Suprapubic skin (tissue), 4 donors: Measurements from ENCODE around the gene FBXO46. TPM values are rescaled to one million over a fixed set of nuclear protein-coding genes. Genes with fewer than 3 reads are reported as not detected.

Experiments
- DNase-seq, 2 donors: peaks; one replicate each; pipeline ENCODE4 v3.0.0-alpha.2; 2019; ENCODE audit warnings: low spot score in 2 of 2
- H3K27ac ChIP-seq: fragments of 200-600 bp; sonication (generic); one replicate; pipeline ENCODE4 v1.5.1; 2019
- H3K27me3 ChIP-seq: fragments of 200-600 bp; sonication (generic); one replicate; pipeline ENCODE4 v1.5.1; 2019
- H3K36me3 ChIP-seq: fragments of 200-600 bp; sonication (generic); one replicate; pipeline ENCODE4 v1.5.1; 2019
- H3K4me1 ChIP-seq: fragments of 200-600 bp; sonication (generic); one replicate; pipeline ENCODE4 v1.5.1; 2019
- H3K4me3 ChIP-seq: fragments of 200-600 bp; sonication (generic); one replicate; pipeline ENCODE4 v1.5.1; 2019; ENCODE audit warnings: mild to moderate bottlenecking
- H3K9me3 ChIP-seq: fragments of 200-600 bp; sonication (generic); one replicate; pipeline ENCODE4 v1.5.1; 2019
- EP300 ChIP-seq: sonication (generic); formaldehyde crosslinking; IDR thresholded peaks from one replicate; pipeline ENCODE4 v1.6.1; 2017; ENCODE audit warnings: antibody characterized with exemption
- POLR2A ChIP-seq, 2 donors: fragments of 450-650 bp; IDR thresholded peaks; one replicate each; pipeline ENCODE4 v1.6.1; 2017; ENCODE audit warnings: antibody characterized with exemption in 2 of 2, mild to moderate bottlenecking in 2 of 2, moderate library complexity in 2 of 2
- POLR2AphosphoS5 ChIP-seq, 3 donors: sonication (generic); formaldehyde crosslinking; IDR thresholded peaks; one replicate each; pipeline ENCODE4 v1.6.1; 2017; ENCODE audit warnings: antibody characterized with exemption in 3 of 3
- WGBS: methylation state at CpG from one replicate; pipeline ENCODE4 v1.1.5; 2018; 5-methylcytosine and 5-hydroxymethylcytosine counted together
- total RNA-seq, 4 donors: library from RNA; depleted of rRNA; stranded (reverse); fragments of >200 nt; gene quantifications; one replicate each; pipeline ENCODE4 v1.1.0, GENCODE V29; 2016
- TF ChIP-seq, protein P1 (sequence below), 2 donors: fragments of 200-600 bp in 1 of 2; fragments of 450-650 bp in 1 of 2; sonication (generic) in 1 of 2; IDR thresholded peaks; one replicate each; pipeline ENCODE4 v1.5.1; 2016 to 2019; ENCODE audit warnings: antibody characterized with exemption in 2 of 2, mild to moderate bottlenecking in 1 of 2, moderate library complexity in 1 of 2

Gene FBXO46
- total RNA-seq, 4 donors from 2014 or later = 13.5 to 24.1 (median 15.7) TPM

DNA sequence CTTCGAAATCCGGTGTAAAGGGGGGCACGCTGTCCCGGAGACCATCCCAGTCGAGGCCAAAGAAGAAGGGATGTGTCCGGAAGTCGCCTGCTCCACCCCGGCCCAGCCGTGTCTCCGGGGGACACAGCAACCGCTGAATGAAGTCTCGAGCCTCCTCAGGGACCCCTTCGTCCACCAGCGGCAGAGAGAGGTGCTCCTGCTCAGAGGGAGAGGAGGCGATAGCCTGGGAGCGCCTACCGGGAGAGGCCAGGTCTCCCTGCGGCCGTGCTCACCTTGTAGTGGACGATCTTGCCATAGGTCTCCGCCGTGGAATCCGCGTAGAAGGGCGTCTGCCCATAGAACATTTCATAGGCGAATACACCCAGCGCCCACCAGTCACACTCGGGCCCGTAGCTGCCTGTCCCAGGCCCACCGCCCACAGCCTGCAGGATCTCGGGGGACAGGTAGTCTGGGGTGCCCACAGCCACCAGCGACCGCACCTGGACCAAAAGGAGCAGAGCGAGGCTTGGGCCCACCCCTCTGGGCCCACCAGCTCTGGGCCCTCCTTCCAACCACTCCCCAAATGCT, 46.8 kb upstream of the FBXO46 start:
- Histone ChIP-seq H3K36me3 (peaks cover 21% of the 10 kb centered on the region), H3K4me1 (peaks cover 39% of the 10 kb centered on the region), H3K27ac (no peak overlapping the region), H3K27me3 (no peaks in the 10 kb centered on the region), H3K4me3 (no peak overlapping the region), H3K9me3 (no peaks in the 10 kb centered on the region)
- 93% methylated on average over 24 of the region's 34 CpGs for WGBS
- no peak for DNase-seq
- no peak for TF ChIP-seq POLR2A (IDR thresholded peaks at IDR 0.05)
- TF ChIP-seq EP300 = no peak
- no peak for TF ChIP-seq POLR2AphosphoS5 (IDR thresholded peaks at IDR 0.05)
- TF ChIP-seq, protein P1, sequence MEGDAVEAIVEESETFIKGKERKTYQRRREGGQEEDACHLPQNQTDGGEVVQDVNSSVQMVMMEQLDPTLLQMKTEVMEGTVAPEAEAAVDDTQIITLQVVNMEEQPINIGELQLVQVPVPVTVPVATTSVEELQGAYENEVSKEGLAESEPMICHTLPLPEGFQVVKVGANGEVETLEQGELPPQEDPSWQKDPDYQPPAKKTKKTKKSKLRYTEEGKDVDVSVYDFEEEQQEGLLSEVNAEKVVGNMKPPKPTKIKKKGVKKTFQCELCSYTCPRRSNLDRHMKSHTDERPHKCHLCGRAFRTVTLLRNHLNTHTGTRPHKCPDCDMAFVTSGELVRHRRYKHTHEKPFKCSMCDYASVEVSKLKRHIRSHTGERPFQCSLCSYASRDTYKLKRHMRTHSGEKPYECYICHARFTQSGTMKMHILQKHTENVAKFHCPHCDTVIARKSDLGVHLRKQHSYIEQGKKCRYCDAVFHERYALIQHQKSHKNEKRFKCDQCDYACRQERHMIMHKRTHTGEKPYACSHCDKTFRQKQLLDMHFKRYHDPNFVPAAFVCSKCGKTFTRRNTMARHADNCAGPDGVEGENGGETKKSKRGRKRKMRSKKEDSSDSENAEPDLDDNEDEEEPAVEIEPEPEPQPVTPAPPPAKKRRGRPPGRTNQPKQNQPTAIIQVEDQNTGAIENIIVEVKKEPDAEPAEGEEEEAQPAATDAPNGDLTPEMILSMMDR (IDR thresholded peaks at IDR 0.05) = no peak

DNA sequence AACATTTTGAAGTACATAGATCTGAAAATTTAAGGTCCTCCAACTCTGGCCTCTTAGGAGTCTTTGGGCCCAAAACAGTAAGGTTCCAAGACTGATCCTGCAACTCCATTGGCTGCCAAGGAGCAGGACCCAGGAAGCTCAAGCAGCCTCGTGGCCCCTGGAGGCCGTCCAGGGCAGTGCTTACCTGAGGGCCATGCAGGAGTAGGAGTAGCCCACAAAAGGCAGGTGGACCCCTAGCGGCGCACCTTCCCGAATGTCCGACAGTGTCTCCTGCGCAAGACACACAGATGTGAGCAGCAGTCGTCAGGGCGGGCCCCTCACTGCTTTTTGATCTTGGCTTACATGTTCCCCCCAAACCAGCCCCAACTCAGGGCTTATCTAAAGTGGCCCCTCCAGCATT, 44.1 kb upstream of the FBXO46 start:
- WGBS = 94% methylated on average over 9 of the region's 9 CpGs
- Histone ChIP-seq H3K27ac (no peak overlapping the region), H3K36me3 (peaks cover 21% of the 10 kb centered on the region), H3K27me3 (no peaks in the 10 kb centered on the region), H3K4me3 (no peak overlapping the region), H3K9me3 (no peaks in the 10 kb centered on the region), H3K4me1 (peaks cover 24% of the 10 kb centered on the region)
- no peak for DNase-seq
- TF ChIP-seq POLR2AphosphoS5 (IDR thresholded peaks at IDR 0.05) (no peak), POLR2A (IDR thresholded peaks at IDR 0.05) (no peak), EP300 (no peak)
- TF ChIP-seq, protein P1 (IDR thresholded peaks at IDR 0.05) = no peak

DNA sequence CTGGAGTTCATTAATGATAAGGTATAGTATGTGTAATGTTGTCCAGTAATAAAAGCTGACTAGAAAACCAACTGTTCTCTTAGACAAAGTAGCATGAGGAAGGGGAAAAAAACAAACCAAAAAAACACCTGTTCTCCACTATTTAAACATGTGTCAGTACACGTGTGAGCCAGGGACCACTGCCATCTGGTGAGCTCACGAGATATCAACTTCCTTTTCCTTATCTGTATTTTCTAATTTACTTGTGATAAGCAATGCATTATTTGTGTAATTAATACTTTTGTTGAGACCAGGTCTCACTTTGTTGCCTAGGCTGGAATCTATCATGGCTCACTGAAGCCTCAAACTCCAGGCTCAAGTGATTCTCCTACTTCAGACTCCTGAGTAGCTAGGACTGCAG, 42.7 kb upstream of the FBXO46 start:
- Histone ChIP-seq H3K36me3 (peaks cover 21% of the 10 kb centered on the region), H3K4me3 (no peak overlapping the region), H3K27ac (no peak overlapping the region), H3K4me1 (peaks cover 15% of the 10 kb centered on the region), H3K27me3 (no peaks in the 10 kb centered on the region), H3K9me3 (no peaks in the 10 kb centered on the region)
- 51% methylated on average over 2 of the region's 2 CpGs for WGBS
- DNase-seq = no peak
- no peak for TF ChIP-seq EP300

- TF ChIP-seq, protein P1 (IDR thresholded peaks at IDR 0.05) = no peak
- TF ChIP-seq POLR2AphosphoS5 (IDR thresholded peaks at IDR 0.05) (no peak), POLR2A (IDR thresholded peaks at IDR 0.05) (no peak), EP300 (no peak)
- peaks cover 17% of the 10 kb centered on the region for H3K36me3 ChIP-seq
- H3K4me3 ChIP-seq = no peak overlapping the region
- H3K27me3 ChIP-seq = no peaks in the 10 kb centered on the region
- H3K4me1 ChIP-seq = peaks cover 16% of the 10 kb centered on the region
- no peak for DNase-seq
- 100% methylated on average over 3 of the region's 3 CpGs for WGBS
- no peak overlapping the region for H3K27ac ChIP-seq
- no peaks in the 10 kb centered on the region for H3K9me3 ChIP-seq
Measured at GRCh38 chr19:45772912-45773311, 42.2 kb upstream of the FBXO46 start.

GRCh38 chr19:45772130-45772840, 41.6 kb upstream of the FBXO46 start:
- DNase-seq = peak in 1 of 2 donors; percentile 74
- no peaks in the 10 kb centered on the region for H3K9me3 ChIP-seq
- H3K27ac ChIP-seq = no peak overlapping the region
- no peaks in the 10 kb centered on the region for H3K27me3 ChIP-seq
- TF ChIP-seq EP300 = no peak
- TF ChIP-seq, protein P1 (IDR thresholded peaks at IDR 0.05) = no peak
- TF ChIP-seq POLR2A (IDR thresholded peaks at IDR 0.05) = no peak
- TF ChIP-seq POLR2AphosphoS5 (IDR thresholded peaks at IDR 0.05) = no peak
- no peak overlapping the region for H3K4me3 ChIP-seq
- H3K36me3 ChIP-seq = peaks cover 12% of the 10 kb centered on the region
- 88% methylated on average over 10 of the region's 14 CpGs for WGBS
- H3K4me1 ChIP-seq = peaks cover 22% of the 10 kb centered on the region
